Mammary epithelial cell (primary cell): ENCODE measurements around the gene TLX2.

ENCODE experiments used
- EZH2 ChIP-seq: IDR thresholded peaks from 2 replicates; pipeline ENCODE4 v1.6.1; 2012; ENCODE audit warnings: low read length, inconsistent platforms, borderline replicate concordance
- TF ChIP-seq, protein P1 (sequence below), 2 donors: IDR thresholded peaks in 1 of 2; conservative IDR thresholded peaks in 1 of 2; 2 replicates each; pipeline ENCODE4 v1.5.1; 2011 to 2012; ENCODE audit warnings: inconsistent platforms in 2 of 2, low read length in 2 of 2, mild to moderate bottlenecking in 2 of 2, control low read depth in 1 of 2, low read depth in 1 of 2; ENCODE audit not compliant: insufficient read depth in 1 of 2; ENCODE audit errors: extremely low read depth in 1 of 2

DNA sequence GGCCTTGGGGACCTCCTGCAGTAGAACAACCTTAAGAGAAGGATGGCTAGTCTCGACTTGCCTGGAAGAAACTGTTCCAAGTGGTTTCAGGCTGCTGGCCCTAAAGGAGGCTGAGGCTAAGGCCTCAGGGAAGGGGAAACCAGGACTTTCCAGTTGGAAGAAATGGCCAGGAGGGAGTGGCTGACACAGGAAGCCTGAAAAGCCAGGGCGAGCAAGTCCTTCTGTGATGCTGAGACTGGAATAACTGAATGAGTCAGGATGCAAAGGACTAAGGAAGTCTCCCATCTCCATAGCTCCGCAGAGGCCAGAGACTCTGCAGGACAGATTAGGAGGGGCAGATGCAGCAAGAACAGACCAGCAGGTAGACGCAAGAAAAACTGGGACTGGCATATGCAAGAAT is 22.9 kb downstream of the TLX2 start:
- TF ChIP-seq, protein P1, sequence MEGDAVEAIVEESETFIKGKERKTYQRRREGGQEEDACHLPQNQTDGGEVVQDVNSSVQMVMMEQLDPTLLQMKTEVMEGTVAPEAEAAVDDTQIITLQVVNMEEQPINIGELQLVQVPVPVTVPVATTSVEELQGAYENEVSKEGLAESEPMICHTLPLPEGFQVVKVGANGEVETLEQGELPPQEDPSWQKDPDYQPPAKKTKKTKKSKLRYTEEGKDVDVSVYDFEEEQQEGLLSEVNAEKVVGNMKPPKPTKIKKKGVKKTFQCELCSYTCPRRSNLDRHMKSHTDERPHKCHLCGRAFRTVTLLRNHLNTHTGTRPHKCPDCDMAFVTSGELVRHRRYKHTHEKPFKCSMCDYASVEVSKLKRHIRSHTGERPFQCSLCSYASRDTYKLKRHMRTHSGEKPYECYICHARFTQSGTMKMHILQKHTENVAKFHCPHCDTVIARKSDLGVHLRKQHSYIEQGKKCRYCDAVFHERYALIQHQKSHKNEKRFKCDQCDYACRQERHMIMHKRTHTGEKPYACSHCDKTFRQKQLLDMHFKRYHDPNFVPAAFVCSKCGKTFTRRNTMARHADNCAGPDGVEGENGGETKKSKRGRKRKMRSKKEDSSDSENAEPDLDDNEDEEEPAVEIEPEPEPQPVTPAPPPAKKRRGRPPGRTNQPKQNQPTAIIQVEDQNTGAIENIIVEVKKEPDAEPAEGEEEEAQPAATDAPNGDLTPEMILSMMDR (conservative IDR thresholded peaks at IDR 0.05 in 1 of 2, IDR thresholded peaks at IDR 0.05 in 1 of 2; ENCODE audit: extremely low read depth in 1 of 2, insufficient read depth in 1 of 2, low read depth in 1 of 2, low read length in 2 of 2): no peak
- TF ChIP-seq EZH2: no peak
